ENCODE measurements around the gene RAE1. TPM values are rescaled to one million over a fixed set of nuclear protein-coding genes. Genes with fewer than 3 reads are reported as not detected.

Gene RAE1
- total RNA-seq, 1 experiment from 2014 or later, result 34.5 TPM

GRCh38 chr20:57410398-57410920 is 59.4 kb downstream of the RAE1 start:
- Histone ChIP-seq H3K4me3 (ENCODE audit: low read depth in 2 of 2, low read length in 2 of 2) (no peak overlapping the region), H3K36me3 (ENCODE audit: control insufficient read depth, insufficient read depth, low read length) (no peaks in the 10 kb centered on the region), H3K9me3 (ENCODE audit: control insufficient read depth, insufficient read depth, low read depth, low read length) (no peaks in the 10 kb centered on the region), H3K27me3 (ENCODE audit: control insufficient read depth, insufficient read depth, low read length) (no peaks in the 10 kb centered on the region), H3K27ac (ENCODE audit: low read length) (no peak overlapping the region), H3K4me1 (ENCODE audit: control insufficient read depth, insufficient read depth, low read length) (no peaks in the 10 kb centered on the region; the same call in 1 of the 2 replicates)
- no TSS peak for BruUV-seq (replicated peaks)
- TF ChIP-seq CTCF (IDR thresholded peaks at IDR 0.05), result no peak
- no peak for TF ChIP-seq REST (IDR thresholded peaks at IDR 0.05; ENCODE audit: insufficient read depth in 1 of 2, low read depth in 2 of 2, low read length in 1 of 2)
- no peak for TF ChIP-seq POLR2AphosphoS5 (IDR thresholded peaks at IDR 0.05; ENCODE audit: low read depth, low read length)
- no peak for TF ChIP-seq SIN3A (IDR thresholded peaks at IDR 0.05; ENCODE audit: borderline replicate concordance, insufficient read depth, low read depth, low read length)
- in situ Hi-C loops (cut with HindIII; ENCODE audit: low pct_unique_long_range_greater_than_20kb, low sequenced_read_pairs) (no loop called here), intact Hi-C loops (cut with micrococcal nuclease; ENCODE audit: unreplicated experiment) (no loop called here)
- DNase-seq (ENCODE audit: low read depth, low spot score) (no peak), ATAC-seq (no peak)
- POLR2A ChIA-PET, result no interaction called here
- CTCF ChIA-PET, result no interaction called here

- no peaks in the 10 kb centered on the region for H3K9me3 ChIP-seq (ENCODE audit: control insufficient read depth, insufficient read depth, low read depth, low read length)
- POLR2A ChIA-PET, result no interaction called here
- CTCF ChIA-PET, result no interaction called here
- H3K4me1 ChIP-seq (ENCODE audit: control insufficient read depth, insufficient read depth, low read length), result no peaks in the 10 kb centered on the region; the same call in 1 of the 2 replicates
- no peak for DNase-seq (ENCODE audit: low read depth, low spot score)
- H3K27me3 ChIP-seq (ENCODE audit: control insufficient read depth, insufficient read depth, low read length), result no peaks in the 10 kb centered on the region
- no peaks in the 10 kb centered on the region for H3K36me3 ChIP-seq (ENCODE audit: control insufficient read depth, insufficient read depth, low read length)
- BruUV-seq (replicated peaks), result no TSS peak
- H3K4me3 ChIP-seq (ENCODE audit: low read depth in 2 of 2, low read length in 2 of 2), result no peak overlapping the region
- TF ChIP-seq REST (IDR thresholded peaks at IDR 0.05; ENCODE audit: insufficient read depth in 1 of 2, low read depth in 2 of 2, low read length in 1 of 2), result no peak
- TF ChIP-seq SIN3A (IDR thresholded peaks at IDR 0.05; ENCODE audit: borderline replicate concordance, insufficient read depth, low read depth, low read length), result no peak
- no peak for TF ChIP-seq POLR2AphosphoS5 (IDR thresholded peaks at IDR 0.05; ENCODE audit: low read depth, low read length)
- TF ChIP-seq TCF7L2 (IDR thresholded peaks at IDR 0.05; ENCODE audit: low read depth, low read length), result no peak
- TF ChIP-seq CTCF (IDR thresholded peaks at IDR 0.05), result no peak
- in situ Hi-C loops (cut with HindIII; ENCODE audit: low pct_unique_long_range_greater_than_20kb, low sequenced_read_pairs), result no loop called here
- no peak for ATAC-seq
- H3K27ac ChIP-seq (ENCODE audit: low read length), result no peak overlapping the region
- intact Hi-C loops (cut with micrococcal nuclease; ENCODE audit: unreplicated experiment), result no loop called here
Observed at GRCh38 chr20:57410924-57411323, 59.9 kb downstream of the RAE1 start.
